ENCODE measurements around the gene SLC2A6.
A peak's percentile ranks its signal among the peaks of the same experiment; 100 is the strongest.

Gene SLC2A6

GRCh38 chr9:133463864-133464615 lies 14.9 kb downstream of the SLC2A6 start:
- Histone ChIP-seq H3K27me3 (no peaks in the 10 kb centered on the region), H3K9me3 (no peaks in the 10 kb centered on the region), H3K4me1 (peaks cover 0 to 19% (median 10%) of the 10 kb centered on the region in 4 donors), H3K4me3 (no peak overlapping the region), H3K27ac (no peak overlapping the region), H3K36me3 (peaks cover 0 to 49% (median 22%) of the 10 kb centered on the region in 3 donors)
- DNase-seq, result no peak
- intact Hi-C loops (cut with DNase I; ENCODE audit: low total_unique reads), result no loop called here
- TF ChIP-seq, protein P1, sequence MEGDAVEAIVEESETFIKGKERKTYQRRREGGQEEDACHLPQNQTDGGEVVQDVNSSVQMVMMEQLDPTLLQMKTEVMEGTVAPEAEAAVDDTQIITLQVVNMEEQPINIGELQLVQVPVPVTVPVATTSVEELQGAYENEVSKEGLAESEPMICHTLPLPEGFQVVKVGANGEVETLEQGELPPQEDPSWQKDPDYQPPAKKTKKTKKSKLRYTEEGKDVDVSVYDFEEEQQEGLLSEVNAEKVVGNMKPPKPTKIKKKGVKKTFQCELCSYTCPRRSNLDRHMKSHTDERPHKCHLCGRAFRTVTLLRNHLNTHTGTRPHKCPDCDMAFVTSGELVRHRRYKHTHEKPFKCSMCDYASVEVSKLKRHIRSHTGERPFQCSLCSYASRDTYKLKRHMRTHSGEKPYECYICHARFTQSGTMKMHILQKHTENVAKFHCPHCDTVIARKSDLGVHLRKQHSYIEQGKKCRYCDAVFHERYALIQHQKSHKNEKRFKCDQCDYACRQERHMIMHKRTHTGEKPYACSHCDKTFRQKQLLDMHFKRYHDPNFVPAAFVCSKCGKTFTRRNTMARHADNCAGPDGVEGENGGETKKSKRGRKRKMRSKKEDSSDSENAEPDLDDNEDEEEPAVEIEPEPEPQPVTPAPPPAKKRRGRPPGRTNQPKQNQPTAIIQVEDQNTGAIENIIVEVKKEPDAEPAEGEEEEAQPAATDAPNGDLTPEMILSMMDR (IDR thresholded peaks at IDR 0.05), result no peak

DNA sequence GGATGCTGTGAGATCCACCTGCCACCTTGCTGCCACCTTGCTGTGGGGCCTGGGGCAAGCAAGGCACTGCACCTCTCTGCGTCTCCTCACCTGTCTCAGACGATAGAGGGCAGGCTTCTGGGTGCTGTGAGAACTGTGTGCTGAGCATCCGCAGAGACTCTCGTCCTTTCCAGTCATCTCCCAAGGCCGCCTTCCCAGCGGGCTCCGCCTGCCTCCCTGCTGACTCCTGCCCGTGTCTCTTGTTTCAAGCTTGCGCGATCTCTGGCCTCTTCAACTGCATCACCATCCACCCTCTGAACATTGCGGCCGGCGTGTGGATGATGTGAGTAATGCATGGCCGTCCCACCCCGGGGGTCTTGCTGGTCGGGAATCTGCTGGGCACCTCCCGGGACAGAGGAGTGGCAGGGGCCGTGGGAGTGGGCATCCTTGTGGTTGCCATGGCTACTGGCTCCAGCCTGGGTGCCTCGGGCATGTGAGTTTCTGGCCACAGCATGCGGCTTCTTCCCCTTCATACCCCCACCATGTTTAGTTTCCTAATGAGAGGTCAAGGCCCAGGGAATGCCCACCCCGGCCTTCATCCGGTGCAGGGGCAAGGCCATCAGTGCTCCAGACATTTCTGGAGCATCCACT lies 15.6 kb downstream of the SLC2A6 start:
- intact Hi-C loops (cut with DNase I; ENCODE audit: low total_unique reads), result no loop called here
- TF ChIP-seq, protein P1 (IDR thresholded peaks at IDR 0.05), result no peak
- Histone ChIP-seq H3K27ac (no peak overlapping the region), H3K4me1 (peaks cover 0 to 24% (median 12%) of the 10 kb centered on the region in 4 donors), H3K27me3 (no peaks in the 10 kb centered on the region), H3K4me3 (no peak overlapping the region), H3K9me3 (no peaks in the 10 kb centered on the region), H3K36me3 (peaks cover 0 to 43% (median 15%) of the 10 kb centered on the region in 3 donors)
- no peak for DNase-seq

GRCh38 chr9:133461975-133462374 lies 16.9 kb downstream of the SLC2A6 start:
- TF ChIP-seq, protein P1 (IDR thresholded peaks at IDR 0.05), result no peak
- Histone ChIP-seq H3K27ac (peak overlapping the region in 1 of 2 donors; percentile 86), H3K4me3 (no peak overlapping the region), H3K4me1 (peaks cover 0 to 24% (median 12%) of the 10 kb centered on the region in 4 donors), H3K36me3 (peaks cover 0 to 33% (median 10%) of the 10 kb centered on the region in 3 donors), H3K27me3 (no peaks in the 10 kb centered on the region), H3K9me3 (no peaks in the 10 kb centered on the region)
- intact Hi-C loops (cut with DNase I; ENCODE audit: low total_unique reads), result no loop called here
- no peak for DNase-seq

DNA sequence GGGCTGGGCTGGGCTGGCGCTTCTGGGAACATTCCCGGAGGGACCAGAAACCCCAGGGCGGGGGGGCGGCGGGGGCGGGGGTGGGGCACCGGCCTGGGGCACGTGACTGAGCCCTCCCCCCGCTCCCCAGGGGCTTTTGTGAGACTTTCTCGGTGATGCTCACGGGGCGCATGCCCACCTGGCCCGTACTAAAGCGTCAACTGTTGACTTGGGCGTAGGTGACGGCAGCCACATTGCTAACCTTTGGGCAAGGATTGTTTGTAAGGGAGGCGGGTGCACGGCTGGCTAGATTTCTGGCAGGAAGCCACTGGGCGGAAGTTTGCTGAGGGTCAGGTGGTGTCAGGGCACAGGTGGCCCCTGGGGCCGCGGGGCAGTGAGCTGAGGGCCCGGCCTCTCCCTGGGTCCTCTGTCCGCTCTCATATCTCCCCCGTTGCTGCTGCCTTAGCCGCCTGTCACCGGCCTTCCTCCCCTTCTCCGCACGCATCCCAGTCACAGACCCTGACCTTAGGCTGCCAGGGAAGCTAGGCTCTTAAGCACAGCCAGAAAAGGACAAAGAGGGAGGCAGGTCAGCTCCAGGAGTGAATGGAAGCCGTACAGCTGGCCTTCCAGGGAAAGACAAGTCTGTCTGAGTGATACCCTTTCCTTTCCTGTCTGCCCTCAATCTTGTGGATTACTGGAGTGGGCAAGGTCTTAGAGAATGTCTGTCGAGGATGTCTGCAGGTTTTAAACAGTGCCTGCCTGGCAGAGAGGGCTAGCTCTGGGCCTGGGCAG lies 18.3 kb downstream of the SLC2A6 start:
- H3K36me3 ChIP-seq, result peaks cover 0 to 25% (median 10%) of the 10 kb centered on the region in 3 donors
- H3K4me3 ChIP-seq, result peak overlapping the region; percentile 63 to 73
- no peaks in the 10 kb centered on the region for H3K27me3 ChIP-seq
- DNase-seq, result peak; percentile 40 to 83
- H3K27ac ChIP-seq, result peak overlapping the region; percentile 86 to 96
- H3K9me3 ChIP-seq, result no peaks in the 10 kb centered on the region
- H3K4me1 ChIP-seq, result peaks cover 0 to 24% (median 12%) of the 10 kb centered on the region in 4 donors
- intact Hi-C loops (cut with DNase I; ENCODE audit: low total_unique reads), result no loop called here
- TF ChIP-seq, protein P1 (IDR thresholded peaks at IDR 0.05), result no peak

Measured in tibial artery (tissue), 4 donors.